Memory B cell (primary cell): Measurements from ENCODE around the gene SURF4.
A peak's percentile ranks its signal among the peaks of the same experiment; 100 is the strongest.
"Not testable (repeated sequence)": the region's sequence is repeated elsewhere in the genome, so short reads cannot be mapped to it uniquely, and the experiment has no call there.

ENCODE experiments used
- ATAC-seq: fragments of 150-1000 bp; cut with Tn5 transposase; 2 replicates; pipeline ENCODE4 v1.10.0; 2021; ENCODE audit warnings: low read depth, mild to moderate bottlenecking, moderate library complexity
- DNase-seq, 2 donors: peaks; one replicate each; pipeline ENCODE4 v3.0.0; 2022; ENCODE audit warnings: low spot score in 2 of 2
- H3K27ac Mint-ChIP-seq: one replicate; pipeline ENCODE4 v1.8.0; 2022; ENCODE audit warnings: mild to moderate bottlenecking, moderate library complexity, mixed read lengths
- H3K27me3 Mint-ChIP-seq: one replicate; pipeline ENCODE4 v1.8.0; 2022; ENCODE audit warnings: mixed read lengths
- H3K36me3 Mint-ChIP-seq: one replicate; pipeline ENCODE4 v1.8.0; 2022; ENCODE audit warnings: mild to moderate bottlenecking, mixed read lengths
- H3K4me1 Mint-ChIP-seq: one replicate; pipeline ENCODE4 v1.8.0; 2022; ENCODE audit warnings: mixed read lengths
- H3K4me3 Mint-ChIP-seq: one replicate; pipeline ENCODE4 v1.8.0; 2022; ENCODE audit warnings: mild to moderate bottlenecking, moderate library complexity, mixed read lengths
- H3K9me3 Mint-ChIP-seq: one replicate; pipeline ENCODE4 v1.8.0; 2022; ENCODE audit warnings: mixed read lengths

The SURF4 gene

DNA sequence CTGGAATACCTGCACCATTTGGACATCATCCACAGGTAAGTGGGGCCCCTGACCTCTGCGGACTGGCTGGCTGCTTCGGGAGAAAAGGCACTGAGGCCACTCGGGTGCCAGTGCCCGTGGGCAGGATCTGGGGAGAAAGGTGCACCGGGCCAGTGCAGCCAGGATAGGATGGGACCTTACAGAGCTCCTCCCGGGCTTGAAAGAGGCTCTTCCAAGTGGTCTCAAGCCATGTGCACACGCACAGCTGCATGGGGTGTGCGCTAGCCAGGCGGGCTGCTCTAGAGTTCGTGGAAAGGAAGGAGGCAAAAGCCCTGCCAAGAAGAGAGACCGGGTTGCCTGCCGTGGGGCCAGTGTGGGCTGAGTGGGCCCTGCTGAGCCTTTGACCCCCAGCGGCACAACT, 13.7 kb upstream of the SURF4 start:
- H3K4me1 Mint-ChIP-seq = no peaks in the 10 kb centered on the region
- H3K36me3 Mint-ChIP-seq = no peaks in the 10 kb centered on the region
- no peak overlapping the region for H3K27ac Mint-ChIP-seq
- no peak for ATAC-seq
- H3K9me3 Mint-ChIP-seq = no peaks in the 10 kb centered on the region
- peaks cover 19% of the 10 kb centered on the region for H3K27me3 Mint-ChIP-seq
- no peak overlapping the region for H3K4me3 Mint-ChIP-seq
- no peak for DNase-seq

DNA sequence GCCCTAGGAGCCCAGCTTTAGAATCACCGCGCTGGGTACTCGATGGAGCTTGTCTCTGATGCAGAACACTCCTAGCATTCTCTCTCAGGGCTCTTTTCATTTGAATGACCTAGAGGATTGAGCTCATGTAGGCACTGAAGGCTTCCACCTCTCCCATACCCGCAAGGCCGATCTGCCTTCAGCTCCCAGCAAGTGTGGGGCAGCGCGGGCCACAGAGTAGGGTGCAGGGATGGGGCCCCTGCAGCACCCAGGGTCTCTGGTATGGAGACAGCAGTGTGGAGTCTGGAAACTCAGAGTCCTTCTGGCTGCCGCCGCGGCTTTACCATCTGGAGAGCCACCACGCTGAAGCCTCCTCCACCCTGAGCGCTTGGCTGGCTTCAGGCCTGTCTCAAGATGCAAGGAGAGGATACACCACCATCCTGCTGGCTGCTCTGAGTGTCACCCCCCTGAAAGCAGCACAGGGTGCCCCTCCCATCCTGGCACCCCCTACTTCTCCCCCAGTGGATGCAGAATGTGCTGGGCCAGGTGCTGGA, 13.2 kb upstream of the SURF4 start:
- Mint-ChIP-seq H3K4me1 (no peaks in the 10 kb centered on the region), H3K36me3 (no peaks in the 10 kb centered on the region), H3K4me3 (no peak overlapping the region), H3K27me3 (peaks cover 19% of the 10 kb centered on the region), H3K9me3 (no peaks in the 10 kb centered on the region), H3K27ac (no peak overlapping the region)
- ATAC-seq = no peak
- DNase-seq = no peak

GRCh38 chr9:133387680-133388079, 11.8 kb upstream of the SURF4 start:
- H3K4me1 Mint-ChIP-seq = no peaks in the 10 kb centered on the region
- no peak for ATAC-seq
- H3K27ac Mint-ChIP-seq = no peak overlapping the region
- H3K27me3 Mint-ChIP-seq = peaks cover 14% of the 10 kb centered on the region
- H3K9me3 Mint-ChIP-seq = no peaks in the 10 kb centered on the region
- DNase-seq = no peak
- H3K4me3 Mint-ChIP-seq = no peak overlapping the region
- H3K36me3 Mint-ChIP-seq = no peaks in the 10 kb centered on the region

DNA sequence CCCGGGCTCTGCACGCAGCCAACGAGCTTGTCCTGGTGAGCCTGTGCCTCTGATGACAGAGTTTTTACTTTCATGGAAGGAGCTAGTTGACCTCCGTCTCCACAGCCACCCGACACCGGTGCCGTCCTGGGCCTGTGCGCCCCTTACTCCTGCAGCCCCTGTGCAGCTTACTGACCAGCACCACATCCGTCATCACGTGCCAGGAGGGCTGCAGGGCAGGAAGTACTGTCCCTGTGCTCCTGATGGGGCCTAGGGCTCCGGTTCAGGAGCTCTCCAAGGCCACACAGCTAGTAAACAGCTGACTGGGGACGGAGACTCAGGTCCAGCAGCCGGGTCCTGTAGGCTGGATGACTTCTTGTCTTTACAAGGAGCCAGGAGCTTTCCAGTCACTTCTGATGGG, 10.5 kb upstream of the SURF4 start:
- H3K36me3 Mint-ChIP-seq = no peaks in the 10 kb centered on the region
- H3K4me1 Mint-ChIP-seq = no peaks in the 10 kb centered on the region
- DNase-seq (no peak), ATAC-seq (no peak)
- no peak overlapping the region for H3K27ac Mint-ChIP-seq
- no peaks in the 10 kb centered on the region for H3K9me3 Mint-ChIP-seq
- peaks cover 10% of the 10 kb centered on the region for H3K27me3 Mint-ChIP-seq
- no peak overlapping the region for H3K4me3 Mint-ChIP-seq

- Mint-ChIP-seq H3K4me3 (no peak overlapping the region), H3K4me1 (no peaks in the 10 kb centered on the region), H3K27me3 (peaks cover 9% of the 10 kb centered on the region), H3K27ac (no peak overlapping the region), H3K9me3 (no peaks in the 10 kb centered on the region), H3K36me3 (no peaks in the 10 kb centered on the region)
- ATAC-seq (no peak), DNase-seq (no peak)
These were observed 9.6 kb upstream of the SURF4 start for GRCh38 chr9:133385452-133385851.

DNA sequence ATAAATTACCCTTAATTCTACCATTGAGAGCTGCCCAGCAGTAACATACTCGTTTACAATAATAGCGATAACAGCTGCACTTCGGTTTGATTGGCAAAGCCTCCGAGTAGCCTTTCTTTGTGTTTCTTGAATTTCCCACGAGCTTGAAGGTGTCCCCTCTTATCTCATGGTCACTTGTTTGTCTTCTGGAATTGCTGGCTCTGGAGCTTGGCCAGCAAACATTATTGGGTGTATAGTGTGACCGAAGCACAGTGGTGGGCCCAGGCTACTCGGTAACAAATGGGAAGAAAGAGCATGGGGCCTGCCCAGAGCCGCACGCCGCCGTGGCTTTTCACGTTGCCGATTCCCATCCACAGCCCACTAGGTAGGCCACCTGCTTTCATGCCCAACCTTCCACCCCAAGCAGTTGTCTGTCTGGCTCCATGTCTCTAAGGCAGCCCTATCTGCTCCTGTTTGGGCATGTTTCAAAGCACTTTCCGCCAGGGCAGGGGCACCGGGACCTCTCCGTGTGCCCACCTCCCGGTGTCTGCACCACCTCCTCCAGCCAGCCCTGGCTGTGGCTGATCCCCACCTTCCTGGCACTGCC, 9.0 kb upstream of the SURF4 start:
- no peaks in the 10 kb centered on the region for H3K36me3 Mint-ChIP-seq
- no peaks in the 10 kb centered on the region for H3K4me1 Mint-ChIP-seq
- DNase-seq (no peak), ATAC-seq (no peak)
- H3K9me3 Mint-ChIP-seq = no peaks in the 10 kb centered on the region
- H3K27me3 Mint-ChIP-seq = peaks cover 4% of the 10 kb centered on the region
- H3K27ac Mint-ChIP-seq = no peak overlapping the region
- H3K4me3 Mint-ChIP-seq = no peak overlapping the region

GRCh38 chr9:133383438-133383837, 7.6 kb upstream of the SURF4 start:
- H3K36me3 Mint-ChIP-seq = no peaks in the 10 kb centered on the region
- no peaks in the 10 kb centered on the region for H3K27me3 Mint-ChIP-seq

DNA sequence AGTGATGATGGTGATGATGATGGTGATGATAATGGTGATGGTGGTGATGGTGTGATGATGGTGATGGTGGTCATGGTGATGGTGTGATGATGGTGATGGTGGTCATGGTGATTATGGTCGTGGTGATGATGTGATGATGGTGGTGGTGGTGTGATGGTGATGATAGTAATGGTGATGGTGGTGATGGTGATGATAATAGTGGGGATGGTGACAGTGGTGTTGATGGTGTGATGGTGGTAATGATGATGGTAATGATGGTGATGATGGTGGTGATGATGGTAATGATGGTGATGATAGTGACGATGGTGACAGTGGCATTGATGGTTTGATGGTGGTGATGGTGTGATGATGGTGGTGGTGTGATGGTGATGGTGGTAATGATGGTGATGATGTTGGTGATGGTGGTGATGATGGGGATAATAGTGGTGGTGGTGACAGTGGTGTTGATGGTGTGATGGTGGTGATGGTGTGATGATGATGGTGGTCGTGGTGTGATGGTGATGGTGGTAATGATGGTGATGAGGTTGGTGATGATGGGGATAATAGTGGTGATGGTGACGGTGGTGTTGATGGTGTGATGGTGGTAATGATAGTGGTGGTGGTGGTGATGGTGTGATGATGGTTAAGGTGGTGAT, 6.8 kb upstream of the SURF4 start:
- no peak overlapping the region for H3K4me3 Mint-ChIP-seq
- ATAC-seq (no peak), DNase-seq (no peak)
- no peaks in the 10 kb centered on the region for H3K9me3 Mint-ChIP-seq
- no peaks in the 10 kb centered on the region for H3K27me3 Mint-ChIP-seq
- H3K36me3 Mint-ChIP-seq = no peaks in the 10 kb centered on the region
- no peaks in the 10 kb centered on the region for H3K4me1 Mint-ChIP-seq
- no peak overlapping the region for H3K27ac Mint-ChIP-seq

More at GRCh38 chr9:133383438-133383837, 7.6 kb upstream of the SURF4 start:
- no peaks in the 10 kb centered on the region for H3K9me3 Mint-ChIP-seq
- DNase-seq (no peak), ATAC-seq (no peak)
- no peaks in the 10 kb centered on the region for H3K4me1 Mint-ChIP-seq
- no peak overlapping the region for H3K4me3 Mint-ChIP-seq
- no peak overlapping the region for H3K27ac Mint-ChIP-seq

DNA sequence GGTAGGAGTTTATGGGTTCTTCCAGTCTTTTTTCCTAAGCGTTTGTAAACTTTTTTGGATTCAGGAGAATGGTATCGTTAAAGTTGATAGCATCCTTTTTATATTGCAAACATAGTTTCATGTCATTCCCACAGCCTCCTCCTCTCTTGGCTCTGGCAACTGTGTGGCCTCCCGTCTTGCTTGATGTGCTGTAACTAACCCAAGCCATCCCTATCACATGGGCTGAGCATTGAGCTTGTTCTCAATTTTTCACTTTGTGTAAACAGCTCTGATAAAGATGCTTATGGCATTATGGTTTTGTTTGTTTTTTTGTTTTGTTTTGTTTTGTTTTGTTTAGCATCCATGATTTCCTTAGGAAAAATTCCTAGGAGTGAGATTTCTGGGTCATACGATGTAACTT, 4.9 kb upstream of the SURF4 start:
- DNase-seq (no peak), ATAC-seq (no peak)
- Mint-ChIP-seq H3K4me1 (no peaks in the 10 kb centered on the region), H3K27me3 (no peaks in the 10 kb centered on the region), H3K4me3 (no peak overlapping the region), H3K27ac (no peak overlapping the region), H3K9me3 (no peaks in the 10 kb centered on the region), H3K36me3 (no peaks in the 10 kb centered on the region)

DNA sequence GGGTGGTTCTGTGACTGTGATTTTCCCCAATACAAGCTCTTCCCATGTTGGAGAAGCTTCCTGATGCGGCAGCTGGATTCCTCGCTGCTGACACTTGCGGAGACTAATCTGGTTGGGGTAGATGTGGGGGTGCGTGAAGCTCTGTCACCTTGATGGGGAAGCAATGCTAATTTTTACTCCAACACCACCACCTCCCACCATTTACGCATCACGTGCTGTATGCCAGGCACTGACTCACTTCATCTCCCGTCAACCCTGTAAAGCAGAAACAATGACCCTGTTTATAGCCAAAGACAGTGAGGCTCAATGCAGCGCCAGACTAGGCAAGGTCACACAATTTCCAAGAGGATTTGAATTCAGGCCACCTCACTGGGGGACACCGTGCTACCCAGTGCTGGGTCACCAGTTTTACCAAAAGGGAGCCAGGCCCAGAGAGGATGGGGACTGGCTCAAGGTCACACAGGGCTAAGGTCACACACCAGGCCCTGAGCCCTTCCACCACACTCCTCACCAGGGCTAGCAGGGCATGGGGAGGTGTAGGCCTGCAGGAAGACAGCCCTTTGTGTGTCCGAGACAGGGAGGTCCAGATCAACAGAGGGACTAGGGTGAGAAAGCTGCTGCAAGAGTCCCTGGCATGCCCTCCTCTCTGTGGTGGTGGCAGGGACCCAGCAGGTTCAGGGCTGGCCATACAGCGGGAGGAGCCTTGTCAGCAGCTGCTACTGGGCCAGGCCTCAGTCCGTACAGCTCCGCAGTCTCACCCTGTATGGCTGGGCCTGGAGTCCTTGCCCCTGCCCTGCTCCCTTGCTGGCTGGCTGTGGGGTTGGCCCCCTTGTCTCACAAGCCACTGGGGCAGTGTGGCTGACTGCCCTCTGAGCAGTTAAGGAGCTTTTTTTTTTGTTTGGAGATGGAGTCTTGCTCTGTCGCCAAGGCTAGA, 3.6 kb upstream of the SURF4 start:
- H3K27ac Mint-ChIP-seq = no peak overlapping the region
- no peaks in the 10 kb centered on the region for H3K36me3 Mint-ChIP-seq
- no peaks in the 10 kb centered on the region for H3K27me3 Mint-ChIP-seq
- DNase-seq (no peak), ATAC-seq (no peak)
- H3K4me1 Mint-ChIP-seq = peaks cover 8% of the 10 kb centered on the region
- no peak overlapping the region for H3K4me3 Mint-ChIP-seq
- H3K9me3 Mint-ChIP-seq = no peaks in the 10 kb centered on the region

GRCh38 chr9:133378408-133378962, 2.6 kb upstream of the SURF4 start:
- Mint-ChIP-seq H3K36me3 (no peaks in the 10 kb centered on the region), H3K4me1 (peaks cover 8% of the 10 kb centered on the region), H3K4me3 (no peak overlapping the region), H3K27ac (no peak overlapping the region), H3K27me3 (no peaks in the 10 kb centered on the region), H3K9me3 (no peaks in the 10 kb centered on the region)
- DNase-seq (no peak), ATAC-seq (no peak)

GRCh38 chr9:133377721-133378216, 1.9 kb upstream of the SURF4 start:
- Mint-ChIP-seq H3K36me3 (no peaks in the 10 kb centered on the region), H3K27me3 (no peaks in the 10 kb centered on the region), H3K9me3 (no peaks in the 10 kb centered on the region), H3K4me1 (peaks cover 8% of the 10 kb centered on the region), H3K27ac (no peak overlapping the region), H3K4me3 (no peak overlapping the region)
- no peak for ATAC-seq
- no peak for DNase-seq

DNA sequence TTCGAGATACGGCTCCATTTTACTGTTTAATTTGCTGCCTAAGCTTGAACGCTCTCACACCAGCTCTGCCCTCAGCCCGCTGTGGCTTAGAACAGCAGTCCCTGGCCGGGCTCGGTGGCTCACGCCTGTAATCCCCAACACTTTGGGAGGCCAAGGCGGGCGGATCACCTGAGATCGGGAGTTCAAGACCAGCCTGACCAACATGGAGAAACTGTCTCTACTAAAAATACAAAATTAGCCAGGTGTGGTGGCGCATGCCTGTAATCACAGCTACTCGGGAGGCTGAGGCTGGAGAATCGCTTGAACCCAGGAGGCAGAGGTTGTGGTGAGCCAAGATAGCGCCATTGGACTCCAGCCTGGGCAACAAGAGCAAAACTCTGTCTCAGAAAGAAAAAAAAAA, 1.4 kb upstream of the SURF4 start:
- peak overlapping the region; percentile 39 for H3K4me3 Mint-ChIP-seq
- ATAC-seq, H3K27ac Mint-ChIP-seq, DNase-seq, H3K36me3 Mint-ChIP-seq, H3K9me3 Mint-ChIP-seq, H3K27me3 Mint-ChIP-seq: not testable (repeated sequence)
- H3K4me1 Mint-ChIP-seq = peaks cover 13% of the 10 kb centered on the region
